ENCODE results near the gene ARHGAP6.
"Not testable (repeated sequence)": the region's sequence is repeated elsewhere in the genome, so short reads cannot be mapped to it uniquely, and the experiment has no call there.

DNA sequence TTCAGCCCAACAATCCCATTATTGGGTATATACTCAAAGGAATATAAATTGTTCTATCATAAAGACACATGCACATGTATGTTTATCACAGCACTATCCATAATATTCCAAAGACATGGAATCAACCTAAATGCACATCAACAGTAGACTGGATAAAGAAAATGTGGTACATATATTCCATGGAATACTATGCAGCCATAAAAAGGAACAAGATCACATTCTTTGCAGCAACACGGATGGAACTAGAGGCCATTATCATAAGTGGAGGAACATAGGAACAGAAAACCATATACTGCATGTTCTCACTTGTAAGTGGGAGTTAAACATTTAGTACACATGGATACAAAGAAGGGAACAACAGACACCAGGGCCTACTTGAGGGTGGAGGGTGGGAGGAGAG is 301.9 kb downstream of the ARHGAP6 start:
- TF ChIP-seq, protein P1, sequence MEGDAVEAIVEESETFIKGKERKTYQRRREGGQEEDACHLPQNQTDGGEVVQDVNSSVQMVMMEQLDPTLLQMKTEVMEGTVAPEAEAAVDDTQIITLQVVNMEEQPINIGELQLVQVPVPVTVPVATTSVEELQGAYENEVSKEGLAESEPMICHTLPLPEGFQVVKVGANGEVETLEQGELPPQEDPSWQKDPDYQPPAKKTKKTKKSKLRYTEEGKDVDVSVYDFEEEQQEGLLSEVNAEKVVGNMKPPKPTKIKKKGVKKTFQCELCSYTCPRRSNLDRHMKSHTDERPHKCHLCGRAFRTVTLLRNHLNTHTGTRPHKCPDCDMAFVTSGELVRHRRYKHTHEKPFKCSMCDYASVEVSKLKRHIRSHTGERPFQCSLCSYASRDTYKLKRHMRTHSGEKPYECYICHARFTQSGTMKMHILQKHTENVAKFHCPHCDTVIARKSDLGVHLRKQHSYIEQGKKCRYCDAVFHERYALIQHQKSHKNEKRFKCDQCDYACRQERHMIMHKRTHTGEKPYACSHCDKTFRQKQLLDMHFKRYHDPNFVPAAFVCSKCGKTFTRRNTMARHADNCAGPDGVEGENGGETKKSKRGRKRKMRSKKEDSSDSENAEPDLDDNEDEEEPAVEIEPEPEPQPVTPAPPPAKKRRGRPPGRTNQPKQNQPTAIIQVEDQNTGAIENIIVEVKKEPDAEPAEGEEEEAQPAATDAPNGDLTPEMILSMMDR (IDR thresholded peaks at IDR 0.05), result not testable (repeated sequence)
- not testable (repeated sequence) for TF ChIP-seq POLR2A (IDR thresholded peaks at IDR 0.05)

Measured in Peyer's patch (tissue), 4 donors.